Breast epithelium (tissue), 4 donors: Measurements from ENCODE around the gene MTARC2. TPM values are rescaled to one million over a fixed set of nuclear protein-coding genes. Genes with fewer than 3 reads are reported as not detected.
A peak's percentile ranks its signal among the peaks of the same experiment; 100 is the strongest.

Source experiments
- DNase-seq, 2 donors: peaks; one replicate each; pipeline ENCODE4 v3.0.0-alpha.2; 2019; ENCODE audit warnings: low spot score in 2 of 2
- H3K27ac ChIP-seq, 2 donors: fragments of 200-600 bp; sonication (generic) in 1 of 2; one replicate each; pipeline ENCODE4 v1.5.1; 2016 to 2019; ENCODE audit warnings: mild to moderate bottlenecking in 1 of 2
- H3K27me3 ChIP-seq, 2 donors: fragments of 200-600 bp; sonication (generic) in 1 of 2; one replicate each; pipeline versions ENCODE4 v1.5.1 to v1.6.0; 2017 to 2019; ENCODE audit warnings: control low read depth in 1 of 2, mild to moderate bottlenecking in 1 of 2
- H3K36me3 ChIP-seq: fragments of 200-600 bp; one replicate; pipeline ENCODE4 v1.5.1; 2019
- H3K4me1 ChIP-seq, 2 donors: fragments of 200-600 bp; sonication (generic); one replicate each; pipeline ENCODE4 v1.5.1; 2016 to 2019; ENCODE audit warnings: control low read depth in 1 of 2
- H3K4me3 ChIP-seq, 3 donors: fragments of 200-600 bp; sonication (generic); 1 replicate in 2 of 3; 2 replicates in 1 of 3; pipeline ENCODE4 v1.5.1; 2016 to 2019; ENCODE audit warnings: mild to moderate bottlenecking in 3 of 3, moderate library complexity in 2 of 3
- H3K9me3 ChIP-seq, 2 donors: fragments of 200-600 bp; sonication (generic) in 1 of 2; one replicate each; pipeline ENCODE4 v1.5.1; 2016 to 2019; ENCODE audit warnings: control low read depth in 1 of 2
- CTCF ChIP-seq, 3 donors: fragments of 450-650 bp; IDR thresholded peaks; one replicate each; pipeline ENCODE4 v1.5.1; 2016 to 2017; ENCODE audit warnings: antibody characterized with exemption in 3 of 3, mild to moderate bottlenecking in 3 of 3, moderate library complexity in 3 of 3
- POLR2A ChIP-seq: fragments of 450-650 bp; IDR thresholded peaks from one replicate; pipeline ENCODE4 v1.6.1; 2016; ENCODE audit warnings: antibody characterized with exemption, mild to moderate bottlenecking, moderate library complexity
- POLR2AphosphoS5 ChIP-seq, 3 donors: sonication (generic); formaldehyde crosslinking; IDR thresholded peaks; one replicate each; pipeline ENCODE4 v1.6.1; 2017; ENCODE audit warnings: antibody characterized with exemption in 3 of 3
- intact Hi-C: fragments of 100-400 bp; cut with DNase I; formaldehyde crosslinking; loops from one replicate; pipeline ENCODE4 v1.15.1; 2023; ENCODE audit warnings: low total_unique reads
- total RNA-seq, 3 donors: library from RNA; depleted of rRNA; stranded (reverse); fragments of >200 nt; gene quantifications; one replicate each; pipeline ENCODE4 v1.1.0, GENCODE V29; 2016

The MTARC2 gene
- total RNA-seq, 3 donors from 2014 or later, result 11.7 to 18.4 (median 15.8) TPM

- Histone ChIP-seq H3K27me3 (no peaks in the 10 kb centered on the region), H3K36me3 (no peaks in the 10 kb centered on the region), H3K4me3 (no peak overlapping the region), H3K9me3 (no peaks in the 10 kb centered on the region), H3K27ac (peak overlapping the region in 1 of 2 donors; percentile 10), H3K4me1 (no peaks in the 10 kb centered on the region)
- intact Hi-C loops, result no loop called here
- DNase-seq, result no peak
- TF ChIP-seq CTCF (IDR thresholded peaks at IDR 0.05), result no peak
- TF ChIP-seq POLR2A, result no peak
- TF ChIP-seq POLR2AphosphoS5 (IDR thresholded peaks at IDR 0.05), result no peak
Observed at GRCh38 chr1:220767312-220768125, 19.4 kb downstream of the MTARC2 start.

GRCh38 chr1:220768126-220768601 is 20.0 kb downstream of the MTARC2 start:
- H3K27ac ChIP-seq, result peak overlapping the region in 1 of 2 donors; percentile 10
- no peaks in the 10 kb centered on the region for H3K4me1 ChIP-seq
- no peak overlapping the region for H3K4me3 ChIP-seq
- no peak for DNase-seq
- intact Hi-C loops, result no loop called here
- H3K27me3 ChIP-seq, result no peaks in the 10 kb centered on the region
- no peaks in the 10 kb centered on the region for H3K36me3 ChIP-seq
- TF ChIP-seq POLR2AphosphoS5 (IDR thresholded peaks at IDR 0.05), result no peak
- TF ChIP-seq CTCF (IDR thresholded peaks at IDR 0.05), result no peak
- no peak for TF ChIP-seq POLR2A
- H3K9me3 ChIP-seq, result no peaks in the 10 kb centered on the region

GRCh38 chr1:220769205-220769604 is 21.1 kb downstream of the MTARC2 start:
- H3K27ac ChIP-seq, result no peak overlapping the region
- no peak overlapping the region for H3K4me3 ChIP-seq
- H3K36me3 ChIP-seq, result no peaks in the 10 kb centered on the region
- TF ChIP-seq CTCF (IDR thresholded peaks at IDR 0.05) (no peak), POLR2AphosphoS5 (IDR thresholded peaks at IDR 0.05) (no peak), POLR2A (no peak)
- intact Hi-C loops, result no loop called here
- DNase-seq, result no peak
- no peaks in the 10 kb centered on the region for H3K9me3 ChIP-seq
- H3K4me1 ChIP-seq, result no peaks in the 10 kb centered on the region
- no peaks in the 10 kb centered on the region for H3K27me3 ChIP-seq

- no peak overlapping the region for H3K27ac ChIP-seq
- intact Hi-C loops, result no loop called here
- no peak overlapping the region for H3K4me3 ChIP-seq
- H3K27me3 ChIP-seq, result no peaks in the 10 kb centered on the region
- no peaks in the 10 kb centered on the region for H3K9me3 ChIP-seq
- H3K4me1 ChIP-seq, result no peaks in the 10 kb centered on the region
- no peak for TF ChIP-seq POLR2AphosphoS5 (IDR thresholded peaks at IDR 0.05)
- no peak for DNase-seq
- no peaks in the 10 kb centered on the region for H3K36me3 ChIP-seq
Observed at GRCh38 chr1:220770245-220770913, 22.3 kb downstream of the MTARC2 start.

- no peak for DNase-seq
- no peak overlapping the region for H3K27ac ChIP-seq
- H3K36me3 ChIP-seq, result no peaks in the 10 kb centered on the region
- intact Hi-C loops, result no loop called here
- no peak overlapping the region for H3K4me3 ChIP-seq
- H3K4me1 ChIP-seq, result no peaks in the 10 kb centered on the region
- TF ChIP-seq POLR2AphosphoS5 (IDR thresholded peaks at IDR 0.05) (no peak), POLR2A (no peak), CTCF (IDR thresholded peaks at IDR 0.05) (no peak)
- no peaks in the 10 kb centered on the region for H3K27me3 ChIP-seq
- H3K9me3 ChIP-seq, result no peaks in the 10 kb centered on the region
Observed at GRCh38 chr1:220772846-220773245, 24.7 kb downstream of the MTARC2 start.
